LoVo (cell line): Measurements from ENCODE around the gene SST.

Experiments used
- DNase-seq: peaks from one replicate; pipeline ENCODE4 v3.0.0-alpha.2; 2016; ENCODE audit warnings: low spot score

Gene SST

DNA sequence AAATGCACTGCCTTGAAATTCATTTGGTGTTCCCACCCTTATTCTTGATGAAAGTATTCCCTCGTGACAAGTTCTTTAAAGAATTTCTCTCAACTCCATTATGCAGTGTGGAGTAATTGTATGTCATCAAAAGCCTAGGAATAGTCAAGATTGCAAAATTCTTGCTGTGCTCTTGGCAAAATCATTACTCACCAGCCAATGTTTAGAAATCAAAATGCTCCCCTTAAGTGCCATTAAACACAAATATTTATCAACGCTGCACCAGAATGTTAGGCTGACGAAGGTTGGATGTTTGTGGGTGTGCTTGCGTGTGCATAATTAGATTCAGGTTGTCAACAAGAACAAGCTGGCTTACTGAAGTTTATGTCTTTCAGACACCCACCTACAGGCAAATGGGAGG, 40.5 kb downstream of the SST start:
- DNase-seq, result no peak

DNA sequence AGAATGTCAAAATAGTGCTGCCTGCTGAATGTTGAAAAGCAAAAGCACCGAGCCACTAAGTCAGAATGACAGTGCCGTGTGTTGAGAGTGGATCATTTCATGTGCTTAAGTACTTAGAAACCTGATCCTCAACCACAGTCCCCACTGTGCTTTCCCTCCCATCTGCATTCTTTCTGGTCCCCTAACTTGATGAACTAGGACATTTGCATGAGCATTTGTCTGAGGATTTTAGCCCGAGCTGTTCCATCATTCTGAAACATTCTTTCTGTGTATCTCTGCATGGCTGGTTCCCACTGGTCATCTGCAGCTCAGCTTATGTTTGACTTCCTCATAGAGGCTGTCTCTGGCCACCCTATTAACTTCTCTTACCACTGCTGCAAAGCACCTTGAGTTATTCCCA, 42.0 kb downstream of the SST start:
- no peak for DNase-seq

GRCh38 chr3:187626581-187626980, 43.6 kb downstream of the SST start:
- DNase-seq, result no peak

GRCh38 chr3:187624588-187624987, 45.6 kb downstream of the SST start:
- no peak for DNase-seq

DNA sequence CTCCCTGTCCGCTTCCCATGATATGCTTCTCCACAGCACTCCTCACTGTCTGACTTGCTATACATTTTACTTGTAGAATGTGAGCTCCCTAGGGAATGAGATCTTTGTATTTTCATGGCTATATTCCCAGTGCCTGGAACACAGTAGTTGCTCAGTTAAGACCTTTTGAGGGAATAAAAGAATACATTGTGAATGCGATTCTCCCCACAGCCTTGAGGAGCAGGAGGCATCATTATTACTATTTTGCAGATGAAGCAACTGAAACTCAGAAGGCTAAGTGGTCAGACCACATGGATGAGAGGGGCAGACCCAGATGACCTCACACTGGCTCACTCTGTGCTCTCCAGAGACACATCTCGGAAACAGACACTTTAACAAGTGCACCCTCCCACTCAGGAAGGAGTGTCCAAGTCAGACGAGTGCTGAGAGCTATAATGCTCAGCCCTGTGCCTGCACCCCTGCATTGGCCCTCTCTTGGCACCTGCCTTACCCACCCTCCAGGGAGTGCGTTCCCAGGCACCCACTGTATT, 46.8 kb downstream of the SST start:
- DNase-seq, result no peak

- no peak for DNase-seq
These were observed 48.3 kb downstream of the SST start for GRCh38 chr3:187621881-187622280.

DNA sequence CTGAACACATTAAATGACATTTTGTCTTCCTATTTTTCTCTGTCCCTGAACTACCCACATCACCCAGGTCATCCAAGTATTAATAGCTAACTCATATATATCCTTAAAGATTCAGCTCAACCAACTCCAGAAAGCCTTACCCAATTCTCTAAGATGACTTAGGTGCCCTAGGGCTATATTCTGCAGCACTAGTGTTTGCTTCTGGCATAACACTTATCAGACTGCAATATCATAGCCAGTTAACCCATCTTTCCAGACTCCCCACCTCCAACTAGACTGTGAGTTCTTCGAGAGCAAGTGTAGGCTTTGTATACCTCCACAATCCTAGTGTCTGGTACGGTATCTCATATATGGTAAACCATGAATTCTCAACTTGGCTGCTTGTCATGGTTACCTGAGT, 50.7 kb downstream of the SST start:
- DNase-seq, result no peak
